SH-SY5Y (cell line): ENCODE measurements around the gene GSE1.

Source experiments
- GATA2 ChIP-seq: IDR thresholded peaks from 2 replicates; pipeline ENCODE4 v1.6.1; 2011; ENCODE audit warnings: mild to moderate bottlenecking, low read depth, low read length
- GATA3 ChIP-seq: IDR thresholded peaks from 2 replicates; pipeline ENCODE4 v1.6.1; 2011; ENCODE audit warnings: low read depth, mild to moderate bottlenecking, low read length, moderate library complexity

Gene GSE1

DNA sequence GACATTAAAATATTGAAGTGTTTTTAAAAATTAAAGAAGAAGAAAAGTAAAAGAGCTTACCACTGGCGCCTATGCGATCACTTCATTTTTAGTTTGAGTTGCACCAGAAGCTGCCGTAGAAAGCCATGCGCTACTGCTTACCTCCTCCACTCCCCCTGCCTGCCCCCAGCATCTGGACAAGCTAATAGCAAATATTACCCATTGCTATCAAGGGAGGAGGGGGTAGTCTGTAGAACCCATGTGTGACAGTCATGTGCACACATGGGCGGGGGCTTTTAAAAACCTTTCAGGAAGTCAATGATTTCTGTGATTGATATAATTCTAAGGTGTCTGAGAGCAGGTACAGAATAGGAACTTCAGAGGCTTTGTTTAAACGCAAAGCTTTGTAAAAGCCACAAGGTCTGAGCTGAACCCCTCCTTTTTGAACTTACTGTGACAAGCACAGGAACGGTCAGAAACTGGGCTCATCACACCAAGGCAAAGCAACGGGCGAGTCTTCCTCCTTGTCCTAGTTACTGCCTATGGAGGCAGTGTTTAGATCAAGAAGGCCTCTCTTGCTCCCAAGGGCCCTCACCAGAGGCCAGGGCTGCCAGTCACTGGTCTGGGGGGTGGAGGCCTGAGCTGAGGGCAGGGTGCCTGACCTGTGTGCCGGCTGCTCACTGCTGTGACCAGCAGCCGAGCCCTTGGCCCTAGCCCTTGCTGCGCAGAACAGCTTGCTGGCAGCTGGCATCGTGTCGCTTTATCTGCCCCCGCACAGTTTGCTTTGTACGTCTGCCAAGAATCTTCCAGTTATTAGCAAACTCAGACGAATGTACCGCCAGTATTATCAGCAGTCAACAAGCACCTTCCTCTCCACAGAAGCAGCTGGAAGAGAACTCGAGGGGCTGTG lies 60.7 kb downstream of the GSE1 start:
- TF ChIP-seq GATA2 (peak; percentile 61), GATA3 (no peak)

DNA sequence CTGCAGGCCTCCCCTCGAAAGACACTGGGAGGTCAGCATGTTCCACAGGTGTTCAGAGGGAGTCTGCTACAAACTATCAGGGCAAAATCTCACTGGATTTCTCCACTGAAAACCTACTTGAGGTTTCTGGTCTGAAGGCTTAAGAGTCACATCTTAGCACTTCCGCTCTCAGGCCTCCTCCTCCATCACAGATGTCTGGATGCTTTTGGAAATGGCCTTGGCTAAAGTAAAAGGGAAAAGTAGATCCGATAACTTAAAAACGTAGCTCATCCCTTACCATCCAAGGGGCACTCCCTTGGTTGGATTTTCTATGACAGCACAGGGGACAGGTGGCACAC lies 61.3 kb downstream of the GSE1 start:
- no peak for TF ChIP-seq GATA3
- TF ChIP-seq GATA2 = no peak

DNA sequence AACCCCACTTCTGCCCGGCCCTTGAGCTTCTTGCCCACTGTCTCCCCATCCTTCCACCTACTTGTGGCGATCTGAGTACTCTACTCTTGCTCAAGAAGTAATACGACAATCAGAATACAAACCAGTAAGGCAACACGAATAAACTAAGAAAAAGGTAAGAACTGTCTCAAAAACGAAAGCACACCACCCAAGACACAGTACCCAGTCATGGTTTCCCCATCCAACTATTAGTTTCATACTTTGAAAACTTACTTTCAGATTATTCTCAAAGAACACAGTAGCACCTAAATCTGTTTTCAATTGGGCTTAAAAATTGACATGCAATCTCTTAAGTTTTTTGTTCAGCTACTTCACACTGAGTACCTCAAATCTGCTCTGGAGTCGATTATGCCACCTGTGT lies 61.7 kb downstream of the GSE1 start:
- TF ChIP-seq GATA3 = no peak
- TF ChIP-seq GATA2 = no peak

DNA sequence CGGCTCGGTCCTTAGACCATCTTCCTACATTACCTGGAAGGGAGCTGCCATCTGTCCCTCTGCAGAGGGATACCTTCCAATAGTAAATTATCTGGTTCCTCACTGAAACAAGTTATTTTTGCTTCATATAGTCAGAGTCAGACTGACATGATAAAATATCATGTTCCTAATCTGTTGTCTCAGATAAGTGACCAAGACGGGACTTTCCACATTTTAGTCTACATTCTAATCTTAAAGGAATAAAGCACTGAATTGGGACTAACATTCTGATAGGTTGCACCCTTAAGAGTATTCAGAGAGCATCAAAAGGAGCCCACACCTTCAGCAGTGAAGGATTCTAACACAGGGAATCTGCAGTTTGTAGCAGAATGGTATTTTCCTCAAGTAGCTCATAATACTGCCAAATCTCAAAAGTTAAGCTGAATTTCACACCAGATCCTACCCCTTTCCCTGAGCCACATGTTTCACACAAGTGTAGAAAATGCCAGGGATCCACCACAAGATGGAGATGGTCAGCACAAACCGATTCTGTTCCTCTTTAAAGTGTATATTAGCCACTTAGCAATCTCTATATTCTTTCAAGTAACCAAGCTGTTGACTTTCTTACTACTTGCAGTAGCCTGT lies 62.2 kb downstream of the GSE1 start:
- TF ChIP-seq GATA2 (no peak), GATA3 (no peak)

DNA sequence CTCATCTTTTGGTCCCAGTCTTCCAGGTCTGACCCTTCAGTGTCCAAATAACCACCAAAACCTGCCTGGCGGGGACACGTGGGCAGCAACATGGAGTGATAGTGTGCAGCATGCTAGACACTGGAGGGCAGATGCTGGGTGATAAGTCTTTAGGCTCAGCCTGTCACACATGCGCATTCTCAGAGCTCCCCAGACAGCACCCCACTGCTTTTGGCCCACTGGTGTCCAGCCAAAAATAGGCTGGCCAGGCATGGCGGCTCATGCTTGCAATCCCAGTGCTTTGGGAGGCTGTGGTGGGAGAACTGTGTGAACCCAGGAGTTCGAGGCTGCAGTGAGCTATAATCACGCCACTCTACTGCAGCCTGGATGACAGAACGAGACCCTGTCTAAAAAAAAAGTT lies 63.3 kb downstream of the GSE1 start:
- TF ChIP-seq GATA2 (peak; percentile 58), GATA3 (no peak)

DNA sequence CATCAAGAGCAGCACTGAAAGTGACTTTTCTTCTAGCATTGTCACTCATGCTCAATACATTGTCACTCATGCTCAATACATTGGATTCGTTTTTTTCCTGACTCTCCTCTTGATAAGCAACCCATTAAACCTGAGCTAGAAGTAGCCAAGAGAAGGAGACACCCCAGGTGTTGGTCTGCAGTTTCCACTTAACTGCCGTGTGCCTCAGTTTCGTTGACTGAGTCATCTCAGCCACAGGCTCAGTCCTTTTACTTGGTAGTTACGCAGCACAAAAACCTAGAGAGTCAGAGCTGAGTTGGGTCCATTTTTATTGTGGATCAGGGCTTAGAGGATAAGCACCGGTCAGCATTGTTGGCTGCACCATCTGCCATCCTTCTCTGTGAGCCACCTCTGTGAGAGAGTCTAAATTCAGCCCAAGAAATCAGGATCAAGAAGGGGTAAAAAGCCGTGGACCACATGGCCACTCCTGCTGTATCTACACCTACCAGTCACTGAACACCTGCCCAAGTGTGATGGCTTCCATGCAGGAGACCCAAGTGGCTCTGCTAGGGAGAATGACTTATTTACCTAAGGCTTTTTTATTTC lies 64.4 kb downstream of the GSE1 start:
- TF ChIP-seq GATA3 (no peak), GATA2 (no peak)

DNA sequence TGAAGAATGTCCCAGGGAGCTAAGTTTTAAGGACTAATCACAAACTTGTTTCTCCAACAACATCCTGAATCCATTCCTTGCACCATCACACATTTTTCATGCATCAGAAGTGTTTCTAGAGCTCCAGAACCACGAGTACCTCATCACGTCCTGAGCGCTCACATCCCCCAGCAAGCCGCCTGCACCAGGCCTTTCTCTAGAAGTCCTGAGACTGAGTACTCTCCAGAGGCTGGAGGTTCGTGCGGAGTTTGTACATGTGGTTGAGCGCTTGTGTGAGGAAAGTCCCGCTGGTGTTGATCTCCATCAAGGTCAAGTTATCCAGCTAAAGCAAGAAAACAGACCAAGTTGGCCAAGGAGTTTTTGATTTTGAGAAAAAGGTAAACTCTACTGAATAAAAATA lies 64.9 kb downstream of the GSE1 start:
- no peak for TF ChIP-seq GATA3
- no peak for TF ChIP-seq GATA2

DNA sequence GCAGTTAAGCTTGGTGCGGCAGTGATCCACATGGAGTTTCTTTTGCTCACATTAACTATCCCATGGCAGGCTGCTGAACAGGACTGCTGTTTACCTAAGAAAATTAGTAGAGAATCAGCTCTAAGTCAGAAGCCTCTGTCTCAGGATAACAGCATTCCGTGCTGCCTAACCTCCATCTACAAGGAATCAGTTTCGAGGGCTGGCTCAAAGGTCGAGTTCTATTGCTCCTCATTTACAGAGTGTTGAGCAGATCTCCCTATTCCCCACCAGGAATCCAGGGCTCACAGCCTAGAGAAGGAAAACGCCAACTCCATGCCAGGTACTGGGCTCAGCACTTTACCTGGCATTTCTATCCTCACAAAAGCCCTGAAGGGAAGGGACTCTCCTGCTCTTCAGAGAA lies 65.7 kb downstream of the GSE1 start:
- no peak for TF ChIP-seq GATA2
- TF ChIP-seq GATA3 = no peak

DNA sequence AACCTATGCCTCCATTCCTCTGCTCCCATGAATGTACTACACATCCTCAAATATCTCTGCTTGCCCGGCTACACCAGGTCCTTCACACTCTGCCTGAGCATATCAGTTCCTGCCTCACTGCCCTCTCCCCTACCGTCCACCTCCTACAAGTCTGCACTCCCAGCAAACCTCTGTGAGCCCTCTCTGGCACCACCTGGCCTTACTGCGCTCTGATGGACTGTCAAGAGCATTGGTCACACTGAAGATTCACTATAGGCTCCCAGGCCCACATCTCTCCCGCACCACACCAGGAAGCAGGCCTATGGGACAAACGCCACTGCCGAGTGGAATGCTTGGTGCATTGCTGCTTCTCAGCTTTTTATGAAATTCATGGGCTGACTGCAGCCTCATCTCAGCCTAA lies 66.7 kb downstream of the GSE1 start:
- TF ChIP-seq GATA2 (no peak), GATA3 (no peak)

DNA sequence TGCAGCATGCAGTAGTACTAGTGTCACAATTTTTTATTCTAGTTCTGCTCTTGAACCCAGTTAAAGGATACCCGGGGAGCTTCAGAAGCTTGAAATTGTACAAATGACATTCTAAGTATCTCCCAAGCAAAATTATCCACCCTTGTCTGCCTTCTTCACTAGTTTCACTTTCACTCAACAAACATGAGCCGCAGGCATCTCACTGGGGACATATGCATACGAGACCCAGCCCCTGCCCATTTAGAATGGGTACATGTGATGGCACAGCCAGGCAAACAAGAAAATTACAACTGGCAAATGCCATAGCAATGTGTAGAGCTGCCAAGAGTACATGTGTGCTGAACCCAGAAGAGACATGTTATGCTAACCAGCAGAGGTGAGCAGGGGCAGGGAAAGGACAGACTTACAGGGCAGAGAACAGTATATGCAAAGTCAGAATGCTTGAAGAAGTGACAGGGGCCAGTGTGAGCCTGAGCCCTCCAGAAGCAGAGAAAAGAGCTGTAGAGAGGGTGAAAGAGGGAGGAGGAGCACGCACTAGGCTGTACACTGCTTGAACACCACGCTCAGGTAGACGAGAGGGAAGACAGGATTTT lies 67.3 kb downstream of the GSE1 start:
- TF ChIP-seq GATA3 (no peak), GATA2 (no peak)

DNA sequence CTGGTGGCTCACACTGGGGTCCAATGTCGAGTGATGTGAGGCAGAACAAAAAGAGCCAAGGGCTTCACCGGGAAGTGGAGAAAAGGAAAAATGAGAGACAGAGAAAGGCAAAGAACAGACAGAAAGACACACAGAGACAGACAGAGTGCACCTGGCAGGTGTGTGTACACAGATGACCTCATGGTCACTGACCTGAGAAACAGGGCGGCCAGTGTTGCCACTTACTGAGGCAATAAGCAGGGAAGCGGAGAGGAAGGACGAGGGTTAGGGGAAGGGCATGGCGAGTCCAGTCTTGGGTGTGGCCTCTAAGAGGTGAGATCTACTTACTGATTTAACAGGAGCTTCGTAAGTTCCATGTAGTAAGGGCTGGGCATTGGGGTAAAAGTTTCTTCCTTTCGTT lies 68.1 kb downstream of the GSE1 start:
- TF ChIP-seq GATA3 (no peak), GATA2 (no peak)

DNA sequence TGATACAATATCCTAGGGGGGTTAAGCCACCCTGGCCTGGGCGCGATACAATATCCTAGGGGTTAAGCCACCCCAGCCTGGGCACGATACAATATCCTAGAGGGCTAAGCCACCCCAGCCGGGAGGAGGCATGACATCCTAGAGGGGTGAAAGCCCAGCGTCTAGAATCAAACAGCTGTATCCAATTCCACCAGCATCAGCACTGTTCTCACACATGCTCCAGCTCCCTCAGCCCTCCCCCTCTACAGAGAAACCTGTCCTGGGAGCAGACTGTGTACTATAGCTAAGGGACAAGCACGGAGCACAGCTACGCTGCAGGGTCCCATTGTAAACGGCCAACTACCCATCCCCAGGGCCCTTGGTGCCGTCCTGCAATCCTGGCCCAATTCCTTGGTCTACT lies 69.4 kb downstream of the GSE1 start:
- TF ChIP-seq GATA2 (no peak), GATA3 (no peak)

DNA sequence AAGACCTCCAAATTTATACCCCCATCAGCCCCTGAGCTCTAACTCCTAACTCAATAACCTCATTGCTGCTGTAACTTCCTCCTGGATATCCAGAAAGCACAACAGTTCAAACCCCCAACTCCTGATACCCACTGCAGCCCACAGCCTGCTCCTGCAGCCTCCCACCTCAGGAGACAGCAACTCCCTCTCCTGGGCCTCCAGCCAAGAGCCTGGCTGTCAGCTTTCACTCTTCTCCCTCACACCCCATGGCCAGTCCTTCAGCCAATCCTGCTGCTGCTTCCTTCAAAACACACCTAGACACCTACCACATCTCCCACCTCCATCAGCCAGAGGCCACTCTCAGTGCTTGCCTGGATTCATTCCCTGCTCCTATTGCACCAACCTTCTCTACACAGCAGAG lies 70.2 kb downstream of the GSE1 start:
- TF ChIP-seq GATA2 = no peak
- TF ChIP-seq GATA3 = no peak

DNA sequence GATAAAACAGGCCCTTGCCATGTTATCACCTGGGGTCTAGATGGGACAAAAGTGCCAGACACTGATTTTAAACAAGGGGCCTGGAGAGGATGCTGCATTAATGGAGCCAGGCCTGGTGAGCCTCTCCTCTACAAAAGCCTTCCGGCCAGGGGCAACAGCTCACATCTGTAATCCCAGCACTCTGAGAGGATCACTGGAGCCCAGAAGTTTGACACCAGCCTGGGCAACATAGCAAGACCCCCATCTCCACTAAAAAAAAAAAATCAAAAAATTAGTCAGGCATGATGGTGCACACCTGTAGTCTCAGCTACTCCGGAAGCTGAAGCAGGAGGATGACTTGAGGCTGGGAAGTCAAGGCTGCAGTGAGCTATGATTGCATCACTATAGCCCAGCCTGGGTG lies 72.1 kb downstream of the GSE1 start:
- TF ChIP-seq GATA2 = no peak
- no peak for TF ChIP-seq GATA3

DNA sequence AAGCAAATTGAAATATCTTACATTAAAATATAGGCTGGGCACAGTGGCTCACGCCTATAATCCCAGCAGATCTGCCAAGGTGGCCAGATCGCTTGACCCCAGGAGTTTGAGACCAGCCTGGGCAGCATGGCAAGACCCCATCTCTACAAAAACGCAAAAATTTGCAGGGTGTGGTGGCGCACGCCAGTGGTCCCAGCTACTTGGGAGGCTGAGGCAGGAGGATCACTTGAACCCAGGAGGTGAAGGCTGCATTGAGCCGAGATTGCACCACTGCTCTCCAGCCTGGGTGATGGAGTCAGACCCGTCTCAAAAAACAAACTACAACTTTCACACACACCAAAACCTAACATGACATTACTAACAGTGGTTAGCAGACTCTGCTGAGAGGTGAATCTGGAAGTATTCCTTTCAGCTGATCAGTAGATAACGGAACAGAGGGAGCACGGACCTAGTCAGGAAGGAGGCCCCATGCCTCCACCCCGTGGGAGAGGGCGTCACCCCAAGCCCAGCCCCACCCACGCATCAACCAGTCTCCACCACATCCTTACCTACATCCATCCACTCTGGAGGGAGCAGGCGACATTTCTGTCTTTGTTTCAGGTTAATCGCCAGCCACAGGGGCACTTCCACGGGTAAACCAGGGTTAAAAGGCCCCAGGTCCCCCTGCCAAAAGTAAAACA lies 73.9 kb downstream of the GSE1 start:
- no peak for TF ChIP-seq GATA3
- no peak for TF ChIP-seq GATA2
